C4-2B (cell line): ENCODE data around the gene CCR4.
A peak's percentile ranks its signal among the peaks of the same experiment; 100 is the strongest.

Experiments used
- H3K27ac ChIP-seq: fragments of 450-650 bp; 2 replicates; pipeline ENCODE4 v1.5.1; 2017
- ZFX ChIP-seq: fragments of 450-650 bp; IDR thresholded peaks from 2 replicates; pipeline ENCODE4 v1.6.1; 2017
- TF ChIP-seq, protein P1 (sequence below): fragments of 450-650 bp; conservative IDR thresholded peaks from 2 replicates; pipeline ENCODE4 v1.5.1; 2017; ENCODE audit warnings: mild to moderate bottlenecking

CCR4 gene

DNA sequence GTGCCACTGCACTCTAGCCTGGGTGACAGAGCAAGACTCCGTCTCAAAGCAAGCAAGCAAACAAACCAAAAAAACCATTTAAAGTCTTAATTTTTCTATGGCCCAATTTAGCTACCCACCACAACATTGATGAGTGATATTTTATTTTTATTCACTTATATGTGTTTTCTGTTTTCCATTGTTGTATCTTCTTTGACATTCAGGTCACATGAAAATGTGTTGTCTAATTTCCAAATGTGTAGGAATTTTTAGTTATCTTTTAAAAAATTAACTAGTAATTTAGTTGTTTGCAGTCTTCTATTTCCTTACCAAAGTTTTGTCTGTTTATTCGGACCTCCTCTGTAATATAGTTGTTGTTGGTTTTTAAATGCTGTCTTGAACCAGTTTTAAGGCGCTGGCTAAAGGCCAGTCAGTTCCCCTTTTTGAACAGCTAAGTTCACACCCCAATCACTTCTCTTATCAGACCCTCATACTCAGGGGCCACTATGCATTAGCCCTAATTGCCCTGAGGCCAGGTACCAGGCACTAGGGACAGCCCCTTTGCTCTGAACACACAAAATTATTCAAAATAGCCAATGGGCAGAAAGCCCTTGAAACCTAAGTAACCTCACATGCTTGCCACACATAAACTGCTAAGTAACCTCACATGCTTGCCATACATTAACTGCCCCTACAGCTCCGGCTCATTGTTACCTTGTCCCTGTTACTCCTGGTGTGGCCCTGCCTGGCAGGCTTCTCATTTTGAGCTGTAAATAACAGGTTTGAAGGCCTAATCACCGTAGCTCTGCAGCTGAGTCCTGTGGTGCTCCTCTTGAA is 4.3 kb upstream of the CCR4 start:
- H3K27ac ChIP-seq = no peak overlapping the region
- no peak for TF ChIP-seq ZFX
- TF ChIP-seq, protein P1, sequence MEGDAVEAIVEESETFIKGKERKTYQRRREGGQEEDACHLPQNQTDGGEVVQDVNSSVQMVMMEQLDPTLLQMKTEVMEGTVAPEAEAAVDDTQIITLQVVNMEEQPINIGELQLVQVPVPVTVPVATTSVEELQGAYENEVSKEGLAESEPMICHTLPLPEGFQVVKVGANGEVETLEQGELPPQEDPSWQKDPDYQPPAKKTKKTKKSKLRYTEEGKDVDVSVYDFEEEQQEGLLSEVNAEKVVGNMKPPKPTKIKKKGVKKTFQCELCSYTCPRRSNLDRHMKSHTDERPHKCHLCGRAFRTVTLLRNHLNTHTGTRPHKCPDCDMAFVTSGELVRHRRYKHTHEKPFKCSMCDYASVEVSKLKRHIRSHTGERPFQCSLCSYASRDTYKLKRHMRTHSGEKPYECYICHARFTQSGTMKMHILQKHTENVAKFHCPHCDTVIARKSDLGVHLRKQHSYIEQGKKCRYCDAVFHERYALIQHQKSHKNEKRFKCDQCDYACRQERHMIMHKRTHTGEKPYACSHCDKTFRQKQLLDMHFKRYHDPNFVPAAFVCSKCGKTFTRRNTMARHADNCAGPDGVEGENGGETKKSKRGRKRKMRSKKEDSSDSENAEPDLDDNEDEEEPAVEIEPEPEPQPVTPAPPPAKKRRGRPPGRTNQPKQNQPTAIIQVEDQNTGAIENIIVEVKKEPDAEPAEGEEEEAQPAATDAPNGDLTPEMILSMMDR = no peak

DNA sequence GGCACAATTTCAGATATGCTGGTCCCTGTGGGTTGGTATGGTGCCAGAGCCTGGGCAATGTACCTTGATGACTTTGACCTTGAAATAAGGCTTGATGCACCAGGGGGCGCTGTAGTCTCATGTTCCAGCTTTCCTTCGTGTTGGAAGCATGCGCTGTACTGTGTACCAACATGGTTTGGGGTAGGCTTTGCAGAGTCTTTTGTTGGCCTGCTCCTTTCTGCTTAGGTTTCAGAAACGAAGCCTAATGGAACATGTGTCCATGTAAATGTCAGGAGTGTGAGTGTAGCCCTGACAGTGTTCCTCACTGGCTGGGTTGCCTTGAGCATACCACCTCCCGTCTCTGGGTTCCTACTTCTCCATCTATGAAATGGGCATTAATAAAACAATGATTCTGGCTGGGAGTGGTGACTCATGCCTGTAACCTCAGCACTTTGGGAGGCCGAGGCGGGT is 3.6 kb upstream of the CCR4 start:
- no peak overlapping the region for H3K27ac ChIP-seq
- no peak for TF ChIP-seq ZFX
- TF ChIP-seq, protein P1 = peak; percentile 77

DNA sequence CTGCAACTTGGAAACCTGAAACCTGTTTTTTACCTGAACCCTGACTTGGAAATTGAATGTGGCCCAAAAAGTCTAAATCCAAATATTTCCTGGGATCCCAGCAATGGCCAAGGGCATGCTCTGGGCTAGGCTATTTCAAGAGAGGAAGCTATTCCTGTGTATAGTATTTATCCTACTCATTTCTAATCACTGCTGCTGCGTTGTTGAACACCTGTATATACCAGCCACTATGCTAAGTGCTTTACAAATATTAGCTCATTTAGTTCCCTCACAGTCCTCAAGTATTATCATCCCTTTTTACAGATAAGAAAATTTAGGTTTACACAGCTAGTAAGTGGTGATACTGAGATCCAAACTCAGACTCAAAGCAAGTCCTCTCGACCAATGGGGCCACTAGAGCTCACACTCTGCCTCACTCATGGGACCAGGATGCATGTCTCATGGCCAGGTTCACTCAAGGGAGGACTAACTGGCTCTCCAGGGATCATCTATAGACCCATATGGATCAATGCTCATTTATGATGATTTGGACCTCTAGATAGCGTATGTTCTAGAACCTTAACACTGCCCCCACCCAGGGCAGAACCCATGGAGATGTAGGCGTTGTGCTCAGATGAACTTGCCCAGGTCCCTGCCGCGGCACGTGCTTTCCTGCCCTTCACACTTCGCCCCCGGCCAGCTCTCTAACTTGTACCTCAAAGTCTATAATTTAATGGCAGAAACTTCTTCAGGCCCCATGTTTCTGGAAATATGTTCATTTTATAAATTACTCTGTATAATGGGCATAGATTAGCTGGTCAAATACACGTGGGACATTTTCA is 2.6 kb upstream of the CCR4 start:
- no peak overlapping the region for H3K27ac ChIP-seq
- TF ChIP-seq, protein P1 = no peak
- TF ChIP-seq ZFX = no peak

DNA sequence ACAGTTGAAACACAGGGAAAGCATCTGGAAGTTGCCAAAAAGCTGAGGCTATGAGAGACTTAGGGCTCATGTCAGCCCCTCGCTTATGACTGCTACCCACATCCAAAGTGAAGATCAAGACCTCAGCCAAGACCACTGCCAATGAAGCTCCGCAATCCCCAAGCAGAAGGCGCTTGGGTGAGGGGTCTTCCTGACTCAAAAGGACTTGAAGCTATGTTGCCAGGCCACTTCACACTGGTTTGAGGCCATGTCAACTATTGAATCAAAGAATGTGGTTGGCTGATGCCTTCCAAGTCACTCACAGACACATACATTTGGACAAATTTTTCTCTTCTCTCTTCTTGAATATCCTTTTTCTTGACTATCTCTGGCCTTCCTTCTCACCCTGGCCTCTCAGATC is 928 bp upstream of the CCR4 start:
- TF ChIP-seq, protein P1 = no peak
- no peak for TF ChIP-seq ZFX
- no peak overlapping the region for H3K27ac ChIP-seq

DNA sequence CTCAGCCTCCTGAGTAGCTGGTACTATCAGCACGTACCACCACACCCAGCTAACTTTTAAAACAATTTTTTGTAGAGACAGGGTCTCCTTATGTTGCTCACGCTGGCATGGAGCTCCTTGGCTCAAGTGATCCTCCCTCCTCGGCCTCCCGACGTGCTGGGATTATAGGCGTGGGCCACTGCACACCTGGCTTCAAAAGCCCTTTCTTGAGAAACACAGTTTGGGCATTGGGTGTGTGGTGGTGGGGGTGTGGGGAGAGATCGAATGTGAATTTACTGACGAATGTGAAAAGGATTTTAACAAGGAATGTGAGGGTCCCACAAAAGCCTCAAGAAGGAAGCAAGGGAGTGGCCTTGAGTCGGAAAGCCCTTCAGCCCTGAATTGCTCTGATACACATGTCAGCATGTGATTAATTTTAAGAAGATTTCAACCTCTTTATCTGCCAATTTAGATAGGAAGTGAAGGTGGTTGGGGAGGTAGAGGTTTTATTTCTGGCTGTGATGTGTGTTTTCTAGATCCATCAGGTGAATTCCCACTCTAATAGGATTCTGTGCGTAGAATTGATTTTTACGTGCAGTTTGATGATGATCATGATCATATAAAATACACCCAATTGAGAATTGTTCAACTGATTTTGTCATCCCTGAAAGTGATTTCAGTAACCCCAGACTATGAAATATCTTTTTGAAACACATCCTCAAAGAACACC is 1.1 kb downstream of the CCR4 start:
- TF ChIP-seq ZFX = no peak
- TF ChIP-seq, protein P1 = no peak
- H3K27ac ChIP-seq = no peak overlapping the region

DNA sequence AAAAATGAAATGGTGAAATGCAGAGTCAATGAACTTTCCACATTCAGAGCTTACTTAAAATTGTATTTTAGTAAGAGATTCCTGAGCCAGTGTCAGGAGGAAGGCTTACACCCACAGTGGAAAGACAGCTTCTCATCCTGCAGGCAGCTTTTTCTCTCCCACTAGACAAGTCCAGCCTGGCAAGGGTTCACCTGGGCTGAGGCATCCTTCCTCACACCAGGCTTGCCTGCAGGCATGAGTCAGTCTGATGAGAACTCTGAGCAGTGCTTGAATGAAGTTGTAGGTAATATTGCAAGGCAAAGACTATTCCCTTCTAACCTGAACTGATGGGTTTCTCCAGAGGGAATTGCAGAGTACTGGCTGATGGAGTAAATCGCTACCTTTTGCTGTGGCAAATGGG is 3.1 kb downstream of the CCR4 start:
- no peak overlapping the region for H3K27ac ChIP-seq
- TF ChIP-seq, protein P1 = no peak
- no peak for TF ChIP-seq ZFX
